IMR-90 (cell line): ENCODE data around the gene SLC6A16. TPM values are rescaled to one million over a fixed set of nuclear protein-coding genes. Genes with fewer than 3 reads are reported as not detected.

Source experiments
- ATAC-seq: fragments of 200-7000 bp; cut with Tn5 transposase; 2 replicates; pipeline ENCODE4 v1.9.1; 2020; ENCODE audit warnings: low read depth, mild to moderate bottlenecking, moderate library complexity
- BruUV-seq: library from RNA; stranded (reverse); fragments of 400-500 nt; replicated peaks from 2 replicates; lab custom pipeline; 2021; lab: Mats Ljungman, UMichigan
- CTCF ChIA-PET: fragments of 300-600 bp; formaldehyde crosslinking; extraction: SDS; loops from one replicate; lab custom pipeline; 2021; ENCODE audit warnings: antibody characterized with exemption; lab: Yijun Ruan, JAX
- POLR2A ChIA-PET: fragments of 300-600 bp; sonication (Branson Sonifier 250); formaldehyde crosslinking; loops from one replicate; lab custom pipeline; 2022; ENCODE audit warnings: antibody characterized with exemption; ENCODE audit not compliant: unreplicated experiment; lab: Charles Lee
- DNase-seq: peaks from one replicate; pipeline ENCODE4 v3.0.0; 2013
- H2AFZ ChIP-seq: replicated peaks from 2 replicates; pipeline ENCODE3; 2013; ENCODE audit warnings: low read length, mild to moderate bottlenecking; ENCODE audit not compliant: poor library complexity
- H2AK5ac ChIP-seq: 2 replicates; pipeline ENCODE4 v1.6.1; 2013; ENCODE audit warnings: low read depth, low read length, inconsistent platforms
- H2AK9ac ChIP-seq: replicated peaks from 2 replicates; pipeline ENCODE3; 2013; ENCODE audit warnings: mild to moderate bottlenecking, low read depth, low read length, moderate library complexity; ENCODE audit not compliant: poor library complexity
- H2BK120ac ChIP-seq: 2 replicates; pipeline ENCODE4 v1.6.1; 2013; ENCODE audit warnings: low read depth, low read length, inconsistent platforms
- H2BK15ac ChIP-seq: 3 replicates; pipeline ENCODE4 v1.6.1; 2013; ENCODE audit warnings: low read depth, low read length, inconsistent platforms
- H2BK20ac ChIP-seq: 2 replicates; pipeline ENCODE4 v1.6.1; 2013; ENCODE audit warnings: low read depth, mild to moderate bottlenecking, inconsistent platforms, low read length, moderate library complexity
- H2BK5ac ChIP-seq: 2 replicates; pipeline ENCODE4 v1.6.1; 2013; ENCODE audit warnings: mild to moderate bottlenecking, low read depth, low read length, inconsistent platforms; ENCODE audit not compliant: poor library complexity, severe bottlenecking
- H3K14ac ChIP-seq: replicated peaks from 2 replicates; pipeline ENCODE4 v1.6.1; 2013; ENCODE audit warnings: low read depth, low read length, inconsistent platforms
- H3K18ac ChIP-seq: 2 replicates; pipeline ENCODE4 v1.6.1; 2013; ENCODE audit warnings: low read depth, low read length, control low read depth
- H3K23ac ChIP-seq: 2 replicates; pipeline ENCODE4 v1.6.1; 2013; ENCODE audit warnings: low read depth, low read length, inconsistent platforms
- H3K27ac ChIP-seq: 2 replicates; pipeline ENCODE4 v1.5.1; 2013; ENCODE audit warnings: mild to moderate bottlenecking, control low read depth, low read length; ENCODE audit not compliant: insufficient read depth
- H3K27me3 ChIP-seq: 2 replicates; pipeline ENCODE4 v1.6.1; 2013; ENCODE audit warnings: low read length; ENCODE audit not compliant: control insufficient read depth, insufficient read depth
- H3K36me3 ChIP-seq: 2 replicates; pipeline ENCODE4 v1.6.1; 2013; ENCODE audit warnings: low read length, mixed read lengths; ENCODE audit not compliant: control insufficient read depth, insufficient read depth
- H3K4ac ChIP-seq: 2 replicates; pipeline ENCODE4 v1.6.1; 2013; ENCODE audit warnings: low read depth, low read length, inconsistent platforms
- H3K4me1 ChIP-seq: 2 replicates; pipeline ENCODE4 v1.6.1; 2013; ENCODE audit warnings: low read length, mixed read lengths; ENCODE audit not compliant: control insufficient read depth, insufficient read depth
- H3K4me2 ChIP-seq: 2 replicates; pipeline ENCODE4 v1.6.1; 2013; ENCODE audit warnings: low read depth, mild to moderate bottlenecking, control low read depth, low read length, moderate library complexity
- H3K4me3 ChIP-seq: 2 replicates; pipeline ENCODE4 v1.5.1; 2013; ENCODE audit warnings: low read depth, mild to moderate bottlenecking, control low read depth, low read length, moderate library complexity; ENCODE audit not compliant: insufficient read depth
- H3K56ac ChIP-seq: 2 replicates; pipeline ENCODE4 v1.6.1; 2013; ENCODE audit warnings: low read length, inconsistent platforms; ENCODE audit not compliant: insufficient read depth; ENCODE audit errors: extremely low read depth
- H3K79me1 ChIP-seq, 2 experiments: 2 replicates each; pipeline ENCODE4 v1.6.1; 2013; ENCODE audit warnings: low read length in 2 of 2, inconsistent platforms in 1 of 2, low read depth in 1 of 2
- H3K9ac ChIP-seq: 2 replicates; pipeline ENCODE4 v1.6.1; 2013; ENCODE audit warnings: low read depth, low read length, control low read depth
- H3K9me1 ChIP-seq: 2 replicates; pipeline ENCODE4 v1.6.1; 2013; ENCODE audit warnings: low read length, inconsistent platforms; ENCODE audit not compliant: insufficient read depth
- H3K9me3 ChIP-seq: 2 replicates; pipeline ENCODE4 v1.6.1; 2013; ENCODE audit warnings: low read length; ENCODE audit not compliant: control insufficient read depth, insufficient read depth
- H4K20me1 ChIP-seq: 2 replicates; pipeline ENCODE4 v1.6.1; 2013; ENCODE audit warnings: low read length, inconsistent platforms; ENCODE audit not compliant: insufficient read depth
- H4K5ac ChIP-seq: 2 replicates; pipeline ENCODE4 v1.6.1; 2013; ENCODE audit warnings: mild to moderate bottlenecking, low read depth, low read length, control low read depth
- H4K8ac ChIP-seq, 2 experiments: 2 replicates each; pipeline ENCODE4 v1.6.1; 2013; ENCODE audit warnings: low read depth in 2 of 2, low read length in 2 of 2, control low read depth in 1 of 2, inconsistent platforms in 1 of 2
- H4K91ac ChIP-seq: 2 replicates; pipeline ENCODE4 v1.6.1; 2013; ENCODE audit warnings: low read depth, low read length, inconsistent platforms; ENCODE audit not compliant: insufficient read depth
- BHLHE40 ChIP-seq: fragments of 150-350 bp; IDR thresholded peaks from 2 replicates; pipeline ENCODE4 v1.6.1; 2016; ENCODE audit warnings: mild to moderate bottlenecking, low read depth, low read length
- CEBPB ChIP-seq: IDR thresholded peaks from 2 replicates; pipeline ENCODE4 v1.6.1; 2012; ENCODE audit warnings: low read depth, low read length, improper control_type of control experiment
- MAZ ChIP-seq: IDR thresholded peaks from 2 replicates; pipeline ENCODE4 v1.6.1; 2012; ENCODE audit warnings: low read depth, mild to moderate bottlenecking, low read length, improper control_type of control experiment, moderate library complexity, borderline replicate concordance
- NFE2L2 ChIP-seq: fragments of 150-350 bp; IDR thresholded peaks from 2 replicates; pipeline ENCODE4 v1.6.1; 2016; ENCODE audit warnings: low read depth, mild to moderate bottlenecking, low read length
- RCOR1 ChIP-seq: IDR thresholded peaks from 2 replicates; pipeline ENCODE4 v1.6.1; 2012; ENCODE audit warnings: mild to moderate bottlenecking, low read length, improper control_type of control experiment; ENCODE audit not compliant: insufficient replicate concordance
- RFX5 ChIP-seq: IDR thresholded peaks from 2 replicates; pipeline ENCODE4 v1.8.0; 2012; ENCODE audit warnings: low read depth, mild to moderate bottlenecking, low read length, moderate library complexity
- WGBS, 2 experiments: methylation state at CpG; one replicate each; pipeline versions ENCODE4 v1.1.5 to v1.1.7; 2013; ENCODE audit warnings: missing lambda C conversion rate in 2 of 2; ENCODE audit not compliant: insufficient read length in 1 of 2; ENCODE audit errors: extremely low coverage in 2 of 2; 5-methylcytosine and 5-hydroxymethylcytosine counted together
- dilution Hi-C: fragments of 300-500 bp; cut with HindIII; formaldehyde crosslinking; loops from one replicate; pipeline ENCODE4 v1.14.3; 2018; ENCODE audit warnings: low sequenced_read_pairs; ENCODE audit not compliant: unreplicated experiment
- in situ Hi-C: fragments of 300-500 bp; cut with MboI; formaldehyde crosslinking; loops from 3 replicates; pipeline ENCODE4 v1.14.3; 2019; ENCODE audit warnings: low sequenced_read_pairs, inconsistent platforms, mixed read lengths
- intact Hi-C: fragments of 100-400 bp; cut with micrococcal nuclease; formaldehyde crosslinking; loops from 2 replicates; pipeline ENCODE4 v1.10.0; 2022
- polyA plus RNA-seq, 3 experiments: library from polyadenylated mRNA; depleted of rRNA; stranded (reverse); fragments of >200 nt; gene quantifications; 2 replicates each; pipeline ENCODE4 v1.2.3, GENCODE V29; 2012; ENCODE audit warnings: low replicate concordance in 1 of 3
- total RNA-seq: library from RNA; depleted of rRNA; stranded (reverse); fragments of >200 nt; gene quantifications from 2 replicates; pipeline ENCODE4 v1.2.3, GENCODE V29; 2012

The SLC6A16 gene
- total and polyA plus RNA-seq, 2 of the 4 experiments (the other 2 are of a cell fraction) = 0.18 to 0.89 TPM

GRCh38 chr19:49359851-49360820 is 35.1 kb upstream of the SLC6A16 start:
- no peak for DNase-seq
- no peaks in the 10 kb centered on the region for H3K27me3 ChIP-seq
- no peak for ATAC-seq
- no peak overlapping the region for H4K91ac ChIP-seq
- H3K18ac ChIP-seq = no peak overlapping the region; the same call in 1 of the 2 replicates
- no peak overlapping the region for H2BK5ac ChIP-seq
- H4K5ac ChIP-seq = no peak overlapping the region
- peak overlapping the region; percentile 100 for H3K9ac ChIP-seq
- peak overlapping the region; percentile 99; the same call in 1 of the 2 replicates for H3K27ac ChIP-seq
- H4K20me1 ChIP-seq = peaks cover 6% of the 10 kb centered on the region; the same call in 1 of the 2 replicates
- peaks cover 4% of the 10 kb centered on the region; the same call in 1 of the 2 replicates for H3K4me1 ChIP-seq
- no peak overlapping the region for H2BK20ac ChIP-seq
- H3K14ac ChIP-seq = 0 out of 2 replicates have a peak overlapping the region, but pooled peaks have one; percentile 10
- POLR2A ChIA-PET = no interaction called here
- H2AK5ac ChIP-seq = peak overlapping the region; percentile 100; the same call in 1 of the 2 replicates
- 40% methylated on average over 1 of the region's 17 CpGs; no CpG with 5 or more reads in 1 of the 2 experiments for WGBS, 2 experiments
- peaks cover 17% of the 10 kb centered on the region for H3K9me1 ChIP-seq
- peaks cover 37% of the 10 kb centered on the region for H3K36me3 ChIP-seq
- TSS peak; percentile 77 for BruUV-seq
- dilution Hi-C loops (no loop called here), intact Hi-C loops (no loop called here), in situ Hi-C loops (no loop called here)
- no peak for TF ChIP-seq NFE2L2
- no peak for TF ChIP-seq MAZ
- TF ChIP-seq RFX5 = no peak
- no peak for TF ChIP-seq CEBPB
- no peak for TF ChIP-seq RCOR1
- TF ChIP-seq BHLHE40 = no peak
- peaks cover 20 to 74% of the 10 kb centered on the region in 2 experiments for H3K79me1 ChIP-seq
- H2AFZ ChIP-seq = no peak overlapping the region
- H3K23ac ChIP-seq = peak overlapping the region; percentile 50; the same call in 1 of the 2 replicates
- H3K4me3 ChIP-seq = no peak overlapping the region; the same call in 1 of the 2 replicates
- no peaks in the 10 kb centered on the region for H3K9me3 ChIP-seq
- H2BK15ac ChIP-seq = no peak overlapping the region
- H2BK120ac ChIP-seq = no peak overlapping the region
- CTCF ChIA-PET = no interaction called here
- H3K56ac ChIP-seq = no peak overlapping the region
- H3K4me2 ChIP-seq = peak overlapping the region; percentile 96; the same call in 1 of the 2 replicates
- H3K4ac ChIP-seq = peak overlapping the region; percentile 100
- peak overlapping the region in 1 of 2 experiments; percentile 100; a peak in 2 of 4 replicates for H4K8ac ChIP-seq
- peak overlapping the region; percentile 35 for H2AK9ac ChIP-seq
